GM19467 (cell line): ENCODE data around the gene CNTN3.

Experiments
- ATAC-seq: cut with Tn5 transposase; IDR thresholded peaks from one replicate; pipeline ENCODE4 v1.9.1; 2021; ENCODE audit warnings: mild to moderate bottlenecking, moderate library complexity; ENCODE audit not compliant: unreplicated experiment

The CNTN3 gene

GRCh38 chr3:74614107-74614967, at the start of gene CNTN3:
Gene CNTN3, minus strand, starts transcription at chr3:74614659. Its CDS starts 93,547 bp downstream, at chr3:74521112.
- ATAC-seq = no peak

GRCh38 chr3:74663178-74663577, 48.7 kb upstream of the CNTN3 start:
- ATAC-seq = no peak

DNA sequence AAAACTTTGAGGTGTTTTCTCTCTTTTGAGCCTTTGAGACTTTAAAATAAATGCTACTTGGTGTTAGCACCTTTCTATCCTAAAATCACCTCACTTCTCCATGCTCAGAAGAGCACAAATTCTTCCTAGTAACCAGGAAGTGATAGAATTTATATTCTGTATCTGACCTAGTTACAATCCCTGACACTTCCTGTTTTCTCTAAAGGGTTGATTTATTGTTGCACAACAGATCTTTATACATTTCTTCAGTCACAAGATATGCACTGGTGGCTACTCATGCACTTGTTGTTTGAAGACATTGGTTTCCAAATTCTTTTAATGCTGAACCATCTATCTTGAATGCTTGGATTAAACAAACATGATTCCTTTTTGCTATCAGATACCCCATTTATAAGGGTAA, 47.2 kb upstream of the CNTN3 start:
- ATAC-seq = no peak

DNA sequence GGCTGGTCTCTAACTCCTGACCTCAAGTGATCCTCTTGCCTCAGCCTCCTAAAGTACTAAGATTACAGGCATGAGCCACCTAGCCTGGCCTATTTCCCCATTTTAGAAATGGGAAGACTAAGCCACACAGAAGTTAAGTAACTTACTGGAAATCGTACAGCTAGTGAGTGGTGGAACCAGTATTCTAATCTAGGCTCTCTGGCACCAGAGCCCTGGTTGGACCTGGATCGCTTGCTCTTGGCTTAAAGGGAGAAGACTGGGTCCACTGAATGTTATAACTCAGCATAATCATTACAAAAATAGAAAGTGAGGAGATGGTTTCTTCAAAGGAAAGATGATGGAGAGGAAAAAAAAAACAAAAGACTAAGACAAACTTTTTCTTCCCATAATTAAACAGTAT, 37.4 kb upstream of the CNTN3 start:
- ATAC-seq = no peak

GRCh38 chr3:74651292-74651691, 36.8 kb upstream of the CNTN3 start:
- no peak for ATAC-seq

- no peak for ATAC-seq
Measured at GRCh38 chr3:74648107-74648506, 33.6 kb upstream of the CNTN3 start.

DNA sequence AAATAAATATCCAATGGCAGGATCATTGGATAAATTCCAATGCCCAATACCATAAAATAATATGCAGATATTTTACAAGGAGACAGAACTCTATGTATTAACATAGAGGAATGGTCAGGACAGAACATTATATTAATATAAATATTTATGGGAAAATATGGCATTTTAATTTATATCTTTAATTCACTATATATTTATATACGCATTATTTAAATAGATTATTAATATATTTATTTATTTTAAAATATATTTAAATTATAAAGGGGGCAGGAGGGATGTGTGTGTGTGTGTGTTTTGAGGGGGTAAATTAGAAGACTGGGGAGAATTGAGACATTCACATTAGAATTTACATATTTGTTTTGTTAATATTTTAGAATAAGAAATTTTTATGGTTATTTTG, 31.6 kb upstream of the CNTN3 start:
- no peak for ATAC-seq

GRCh38 chr3:74643636-74644035, 29.2 kb upstream of the CNTN3 start:
- no peak for ATAC-seq

- no peak for ATAC-seq
Measured at GRCh38 chr3:74642876-74643275, 28.4 kb upstream of the CNTN3 start.

DNA sequence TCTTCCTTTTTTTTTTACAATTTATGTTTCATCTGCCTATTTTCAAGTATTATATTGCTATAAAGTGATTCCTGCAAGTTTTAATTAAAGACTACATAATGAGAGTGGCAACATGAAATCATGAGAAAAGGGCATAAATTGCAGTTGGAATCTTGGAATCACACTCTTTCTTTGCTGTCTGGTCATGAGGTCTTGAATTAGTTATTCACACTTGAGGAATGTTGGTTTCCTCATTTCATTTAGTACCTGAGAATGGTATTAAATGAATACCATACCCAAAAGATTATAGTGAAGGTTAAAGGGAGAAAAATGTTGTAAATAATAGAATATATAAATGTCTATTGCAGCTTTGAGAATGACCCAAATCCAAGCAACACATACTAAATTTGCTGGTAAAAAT, 25.8 kb upstream of the CNTN3 start:
- no peak for ATAC-seq

GRCh38 chr3:74639681-74640080, 25.2 kb upstream of the CNTN3 start:
- no peak for ATAC-seq

DNA sequence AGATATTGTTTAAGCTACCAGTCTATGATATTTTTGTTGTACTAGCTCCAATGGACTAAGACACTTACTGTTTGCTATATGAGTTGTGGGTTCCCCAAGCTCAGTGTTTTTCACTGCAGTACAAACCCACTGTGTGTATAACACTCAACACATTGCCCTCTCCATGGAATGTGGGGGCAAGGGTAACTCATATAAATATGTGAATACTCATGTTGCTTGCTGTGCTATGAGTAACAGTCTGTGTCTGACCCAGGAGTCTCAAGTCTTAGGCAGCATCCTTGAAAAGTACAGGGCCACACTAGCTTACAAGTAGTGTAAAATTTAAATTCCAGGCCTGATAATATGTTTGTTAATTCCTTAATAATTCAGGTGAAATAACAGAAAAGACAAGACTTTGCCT, 22.5 kb upstream of the CNTN3 start:
- ATAC-seq = no peak

- no peak for ATAC-seq
Measured at GRCh38 chr3:74633021-74633420, 18.6 kb upstream of the CNTN3 start.

GRCh38 chr3:74631351-74632140, 17.1 kb upstream of the CNTN3 start:
- ATAC-seq = no peak

- ATAC-seq = no peak
Measured at GRCh38 chr3:74630602-74631001, 16.1 kb upstream of the CNTN3 start.

GRCh38 chr3:74626011-74626410, 11.6 kb upstream of the CNTN3 start:
- ATAC-seq = no peak

GRCh38 chr3:74624301-74624700, 9.8 kb upstream of the CNTN3 start:
- no peak for ATAC-seq

GRCh38 chr3:74623261-74623836, 8.9 kb upstream of the CNTN3 start:
- ATAC-seq = no peak

- ATAC-seq = no peak
Measured at GRCh38 chr3:74621581-74621980, 7.1 kb upstream of the CNTN3 start.

DNA sequence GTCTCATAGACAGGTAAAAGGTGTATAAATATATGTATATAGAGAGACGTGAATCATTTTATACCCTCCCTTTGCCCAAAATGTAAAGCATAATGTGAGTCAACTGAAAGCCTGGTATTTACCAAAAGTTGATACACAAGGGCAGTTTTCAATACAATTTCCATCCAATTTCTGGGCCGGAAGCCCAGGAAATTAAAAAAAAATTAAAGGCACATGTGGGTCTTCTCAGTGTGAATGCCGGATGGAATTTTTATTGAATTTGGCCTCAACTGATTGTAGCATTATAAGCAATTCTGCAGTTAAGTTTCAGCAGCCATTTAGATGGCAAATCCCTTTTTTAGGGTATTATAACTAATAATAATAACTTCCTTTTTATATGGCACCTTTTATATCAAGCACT, 3.3 kb upstream of the CNTN3 start:
- ATAC-seq = no peak

DNA sequence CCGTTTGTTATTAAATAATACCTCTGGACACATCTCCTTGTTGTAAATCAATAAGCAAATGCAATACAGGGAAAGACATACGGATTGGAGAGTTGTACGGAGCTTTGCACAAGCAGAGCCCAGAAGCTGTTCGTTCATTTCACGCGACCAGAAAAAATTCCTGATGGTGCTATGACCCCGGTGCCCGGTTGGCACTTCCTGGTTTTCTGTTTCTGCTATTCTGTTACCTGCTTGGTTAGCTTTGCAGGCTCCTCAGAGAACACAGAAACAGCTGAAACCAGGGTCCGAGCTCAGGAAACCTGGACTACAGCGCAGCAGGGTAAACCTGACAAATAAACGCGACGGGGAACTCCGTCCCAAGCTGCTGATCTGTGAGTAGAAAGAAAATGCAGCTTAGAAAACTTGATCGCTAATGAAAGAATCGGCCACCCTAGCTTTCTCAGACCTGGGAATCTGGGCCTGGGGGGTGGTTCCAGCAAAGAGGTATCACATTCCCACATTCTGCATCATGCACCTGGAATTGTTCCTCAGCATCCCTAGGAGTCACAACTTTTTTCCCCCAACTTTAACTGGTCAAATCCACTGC, 845 bp downstream of the CNTN3 start:
- ATAC-seq = no peak
